HG02852 (cell line): ENCODE data around the gene ALG1.
"Not testable (repeated sequence)": the region's sequence is repeated elsewhere in the genome, so short reads cannot be mapped to it uniquely, and the experiment has no call there.

Experiments
- ATAC-seq: cut with Tn5 transposase; IDR thresholded peaks from one replicate; pipeline ENCODE4 v1.9.1; 2021; ENCODE audit warnings: mild to moderate bottlenecking, moderate library complexity; ENCODE audit not compliant: unreplicated experiment

The ALG1 gene

DNA sequence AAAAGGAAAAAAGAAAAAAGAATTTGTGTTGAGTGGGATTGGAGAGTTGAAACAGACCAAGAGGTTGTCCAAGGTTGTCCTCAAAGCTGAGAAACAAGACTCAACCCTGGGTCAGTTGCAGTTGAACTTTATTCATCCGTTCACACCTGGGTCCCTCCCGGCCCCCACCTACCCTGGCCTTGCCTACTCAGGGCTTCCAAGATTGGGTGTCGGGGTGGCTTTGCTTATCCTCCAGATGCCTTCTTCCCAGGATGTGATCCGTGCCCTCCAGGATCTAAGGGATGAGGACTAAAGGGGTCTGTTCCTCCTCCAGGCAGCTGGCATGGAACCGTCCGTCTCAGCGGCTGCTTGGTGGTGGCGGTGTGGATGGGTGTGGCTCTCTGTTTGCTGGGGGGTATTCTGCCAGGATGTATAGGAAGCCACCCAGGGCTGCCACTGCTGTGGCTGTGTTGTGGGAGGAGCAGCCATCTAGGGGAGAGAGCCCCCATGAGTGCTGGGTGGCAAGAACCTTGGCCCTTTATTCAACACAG lies 27.6 kb upstream of the ALG1 start:
- ATAC-seq, result no peak

DNA sequence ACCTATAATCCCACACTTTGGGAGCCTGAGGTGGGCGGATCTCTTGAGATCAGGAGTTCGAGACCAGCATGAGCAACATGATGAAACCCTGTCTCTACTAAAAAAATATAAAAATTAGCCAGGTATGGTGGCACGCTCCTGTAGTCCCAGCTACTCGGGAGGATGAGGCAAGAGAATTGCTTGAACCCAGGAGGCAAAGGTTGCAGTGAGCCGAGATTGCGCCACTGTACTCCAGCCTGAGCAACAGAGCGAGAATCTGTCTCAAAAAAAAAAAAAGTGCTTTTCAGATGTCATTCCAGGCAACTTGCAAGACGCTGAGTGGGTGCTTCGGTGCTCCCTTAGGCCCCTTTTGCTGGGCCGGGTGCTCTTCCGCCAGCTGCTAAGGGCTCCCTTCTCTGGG lies 27.1 kb upstream of the ALG1 start:
- not testable (repeated sequence) for ATAC-seq

DNA sequence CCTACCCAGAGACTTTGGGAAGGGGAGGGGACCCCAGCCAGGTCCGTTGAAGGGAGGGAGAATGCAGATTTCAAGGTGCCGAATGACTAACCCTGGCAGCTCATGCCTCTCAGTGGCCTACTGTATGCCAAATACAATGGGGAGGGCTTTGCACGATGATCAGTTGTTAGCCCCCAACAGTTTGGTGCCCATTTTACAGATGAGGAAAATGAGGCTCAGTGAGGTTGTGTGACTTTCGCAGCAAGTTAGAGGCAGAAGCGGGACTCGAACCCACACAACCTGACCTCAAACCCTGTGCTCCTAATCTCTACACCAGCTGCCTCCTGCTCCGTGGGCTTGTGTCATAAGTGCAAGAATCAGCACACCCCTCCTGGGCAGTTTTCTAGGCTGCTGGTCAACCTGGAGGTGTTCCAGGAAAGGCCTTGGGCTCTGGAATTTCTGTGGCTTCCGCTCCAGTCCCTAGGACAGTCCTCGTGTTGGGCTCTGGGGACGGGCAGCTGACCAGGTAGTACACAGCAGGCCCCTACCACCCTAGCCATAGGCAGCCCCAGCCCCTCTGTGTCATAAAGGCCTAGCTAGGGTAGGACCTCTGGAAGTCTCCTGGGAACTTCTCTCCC lies 26.0 kb upstream of the ALG1 start:
- no peak for ATAC-seq

DNA sequence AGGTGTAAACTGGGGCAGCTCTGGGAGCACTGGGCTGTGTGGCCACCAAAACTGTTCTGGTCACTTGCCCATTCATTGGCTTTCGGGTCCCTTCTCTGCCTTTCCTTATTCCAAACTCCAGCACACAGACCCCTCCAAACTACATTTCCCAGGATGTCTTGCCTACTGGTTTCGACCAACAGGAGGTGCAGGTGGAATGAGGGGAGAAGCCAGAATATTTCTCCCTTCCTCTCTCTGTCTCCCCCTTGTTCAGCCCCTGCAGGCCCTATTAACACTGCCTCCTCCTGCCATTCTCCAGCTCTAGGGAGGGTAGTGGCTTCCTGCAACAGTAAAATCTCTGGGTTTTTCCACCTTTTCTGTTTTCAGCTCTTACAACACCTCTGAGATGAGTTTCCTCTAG lies 24.7 kb upstream of the ALG1 start:
- ATAC-seq, result no peak

DNA sequence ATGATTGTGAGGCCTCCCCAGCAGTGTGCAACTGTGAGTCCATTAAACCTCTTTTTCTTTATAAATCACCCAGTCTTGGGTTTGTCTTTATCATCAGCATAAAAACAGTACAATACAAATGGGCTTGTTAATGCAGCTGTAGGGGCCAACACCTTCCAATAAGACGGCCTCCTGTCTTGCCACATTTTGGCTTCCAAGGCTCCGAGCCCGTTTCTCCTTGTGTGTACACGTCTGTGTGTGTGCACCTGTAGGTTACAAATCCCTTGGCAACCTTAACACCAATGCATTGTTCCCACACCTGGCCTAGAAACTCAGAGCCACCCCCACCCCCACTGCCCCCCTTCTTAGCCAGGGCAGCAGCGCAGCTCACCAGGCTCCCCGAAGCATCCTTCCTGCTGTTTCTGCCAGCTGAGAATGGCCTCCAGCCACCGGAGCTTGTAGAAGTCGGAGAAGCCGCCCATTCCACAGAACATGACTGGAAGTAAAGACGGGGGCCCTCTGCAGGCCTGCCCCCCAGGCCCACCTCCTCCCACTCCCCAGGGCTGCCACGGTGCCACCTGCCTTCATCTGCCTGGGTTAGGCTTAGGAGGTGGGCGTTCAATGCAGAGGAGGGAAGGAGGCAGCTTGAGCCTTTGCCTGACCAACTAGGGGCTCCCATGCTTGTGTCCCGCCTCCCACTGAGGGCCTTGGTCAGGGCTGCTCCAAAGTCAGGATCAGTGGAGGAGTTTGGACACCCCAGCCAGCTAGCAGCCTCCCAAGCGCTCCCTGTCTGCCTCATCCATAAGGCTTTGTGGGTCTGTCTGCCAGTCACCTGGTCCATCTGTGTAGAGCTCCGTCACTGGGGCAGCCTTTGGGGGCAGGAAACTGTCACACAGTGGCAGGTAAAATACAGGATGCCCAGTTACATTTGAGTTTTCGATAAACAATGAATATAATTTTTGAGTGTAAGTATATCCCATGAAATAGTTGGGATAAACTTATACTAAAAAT lies 16.5 kb upstream of the ALG1 start:
- ATAC-seq, result no peak

DNA sequence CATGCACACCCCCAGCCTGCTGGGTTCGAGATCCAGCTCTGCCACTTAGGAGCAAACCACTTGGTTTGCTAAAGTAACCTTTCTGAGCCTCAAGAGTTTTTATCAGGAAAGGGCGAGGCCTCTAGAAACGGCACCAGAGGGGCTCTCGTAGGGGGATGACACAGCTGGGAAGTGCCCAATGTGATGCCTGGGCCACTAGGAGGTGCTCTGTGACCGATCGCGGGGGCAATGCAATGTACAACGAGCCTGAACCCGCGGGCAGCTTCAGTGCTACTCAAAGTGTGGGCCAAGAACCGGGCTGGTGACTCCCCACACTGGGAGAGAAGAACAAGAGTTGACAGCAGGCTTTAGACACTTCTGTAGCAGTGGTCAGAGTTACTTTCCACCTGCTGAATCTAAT lies 15.3 kb upstream of the ALG1 start:
- peak; percentile 65 for ATAC-seq

DNA sequence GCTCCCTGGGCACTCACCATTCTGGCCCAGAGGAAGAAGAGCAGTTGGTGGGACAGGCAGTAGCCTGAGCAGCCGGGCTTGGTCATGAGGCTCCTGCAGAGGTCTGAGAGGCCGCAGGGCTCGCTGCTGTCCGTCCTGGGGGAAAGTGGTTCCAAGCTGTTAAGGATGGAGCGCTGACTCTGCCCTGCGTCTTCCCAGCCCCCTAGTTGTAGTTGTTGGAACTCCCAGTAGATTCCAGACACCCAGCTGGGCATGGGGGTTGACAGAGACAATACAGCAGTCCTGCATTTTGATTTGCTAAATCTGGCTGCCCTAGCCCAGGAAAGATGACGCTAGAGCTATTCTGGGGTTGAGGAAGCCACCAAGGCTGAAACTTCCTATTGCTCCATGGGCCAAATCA lies 13.2 kb upstream of the ALG1 start:
- no peak for ATAC-seq

DNA sequence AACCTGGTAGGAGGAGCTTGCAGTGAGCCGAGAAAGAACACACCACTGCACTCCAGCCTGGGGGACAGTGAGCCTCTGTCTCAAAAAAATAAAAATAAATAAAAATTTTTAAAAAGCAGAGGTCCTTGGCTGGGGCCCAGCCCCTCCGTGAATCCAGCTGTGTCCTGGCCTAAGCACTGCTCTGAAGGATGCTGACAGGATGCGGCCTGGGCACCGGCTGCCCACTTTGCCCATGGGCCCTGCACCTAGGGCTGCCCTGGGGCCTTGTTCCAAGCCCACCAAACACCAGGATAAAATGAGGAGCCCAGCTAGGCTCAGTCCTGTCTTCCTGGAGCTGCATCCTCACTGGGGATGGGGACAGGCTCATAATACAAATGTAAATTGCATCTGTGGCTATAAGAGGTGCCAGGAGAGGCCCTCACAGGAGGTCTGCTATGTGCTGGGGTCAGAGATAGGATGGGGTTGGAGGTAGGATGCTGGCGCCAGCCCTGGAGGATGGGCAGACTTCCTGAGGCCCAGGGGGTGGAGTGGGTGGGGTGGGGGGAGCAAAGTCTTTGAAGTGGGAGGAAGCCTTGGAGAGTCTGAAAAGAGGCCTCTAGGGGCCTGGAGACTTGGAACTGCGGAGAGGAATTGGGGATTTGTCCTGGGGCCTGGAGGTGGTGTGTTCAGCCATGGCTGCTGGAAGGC lies 12.1 kb upstream of the ALG1 start:
- ATAC-seq, result no peak

DNA sequence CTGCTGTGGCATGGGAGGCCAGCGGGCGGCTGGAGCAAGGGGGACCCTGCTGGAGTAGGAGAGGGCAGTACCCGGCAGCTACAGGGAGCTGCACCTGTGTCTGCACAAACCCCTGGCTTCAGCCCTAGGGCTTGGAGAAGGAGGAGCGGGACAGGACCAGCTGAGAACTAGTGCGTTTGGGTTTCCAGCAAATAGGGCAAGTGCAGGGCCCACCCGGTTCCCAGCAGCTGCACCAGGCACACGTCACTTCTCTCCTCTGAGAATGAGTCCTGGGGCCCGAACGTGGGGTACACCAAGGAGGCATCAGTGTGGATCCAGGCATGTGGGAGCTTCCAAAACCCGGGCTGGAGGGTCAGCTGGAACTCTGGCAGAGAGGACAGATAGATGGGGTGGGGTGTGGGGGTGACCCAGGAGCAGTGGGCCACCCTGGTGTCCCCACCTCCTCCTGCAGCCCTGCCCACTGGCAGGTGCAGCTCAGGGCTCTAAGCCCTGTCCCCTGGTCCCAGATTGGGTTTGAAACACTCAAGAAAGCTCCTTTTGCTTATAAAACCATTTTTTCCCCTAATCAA lies 11.5 kb upstream of the ALG1 start:
- no peak for ATAC-seq

DNA sequence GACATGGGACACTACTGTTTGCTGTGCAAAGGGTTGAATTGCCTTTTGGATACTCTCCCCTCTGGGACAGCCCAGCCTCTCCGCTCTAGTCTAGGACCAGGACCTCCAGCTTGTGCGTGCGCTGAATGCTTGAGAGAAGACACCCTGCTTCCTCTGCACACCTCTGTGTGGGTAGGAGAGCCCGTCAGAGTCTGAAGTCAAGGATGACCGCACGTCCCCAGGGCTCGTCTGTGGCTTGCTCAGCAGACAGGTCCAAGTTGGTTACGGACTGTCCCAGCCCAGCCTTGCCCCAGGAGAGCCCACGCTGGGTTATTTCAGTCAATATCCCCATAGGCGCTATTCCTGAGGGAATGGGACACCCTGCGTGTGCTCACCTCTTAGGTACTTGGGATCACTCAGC lies 9.6 kb upstream of the ALG1 start:
- ATAC-seq, result peak; percentile 83

DNA sequence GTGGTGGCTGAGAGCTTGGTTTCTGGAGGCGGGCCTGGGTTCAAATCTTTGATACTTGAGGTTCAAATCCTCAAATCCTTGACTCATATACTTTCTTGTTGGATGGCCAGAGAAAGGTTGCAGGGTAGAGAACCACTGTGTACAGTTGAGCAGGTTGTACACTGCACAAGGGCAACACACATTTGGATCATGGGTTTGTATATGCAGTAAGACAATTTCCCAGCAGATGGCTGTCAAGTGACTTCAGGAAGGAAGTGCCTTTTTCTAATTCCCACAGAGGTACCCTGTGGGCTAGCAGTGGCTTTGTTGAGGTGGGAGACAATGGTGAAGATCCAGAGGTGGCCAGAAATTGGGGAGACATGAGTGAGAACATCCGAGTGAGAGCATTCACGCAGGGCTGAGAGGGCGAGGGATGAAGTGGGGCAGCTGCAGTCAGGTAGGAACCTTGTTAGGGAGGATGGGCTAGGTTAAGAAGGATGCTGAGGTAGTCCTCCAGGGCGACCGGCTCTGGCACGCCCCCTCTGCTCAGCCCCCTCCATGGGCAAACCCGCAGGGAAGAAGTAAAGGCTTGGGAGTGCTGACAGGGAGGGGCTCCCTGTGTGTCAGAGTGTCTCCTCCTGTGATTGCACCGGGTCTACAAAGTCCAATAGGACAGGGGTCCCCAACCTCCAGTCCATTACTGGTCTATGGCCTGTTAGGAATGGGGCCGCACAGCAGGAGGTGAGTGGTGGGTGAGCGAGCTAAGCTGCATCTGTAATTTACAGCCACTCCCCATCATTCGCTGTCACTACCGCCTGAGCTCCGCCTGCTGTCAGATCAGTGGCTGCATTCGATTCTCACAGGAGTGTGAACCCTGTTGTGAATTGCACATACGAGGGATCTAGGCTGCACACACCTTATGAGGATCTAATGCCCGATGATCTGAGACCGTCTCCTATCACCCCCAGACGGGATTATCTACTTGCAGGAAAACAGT lies 8.6 kb upstream of the ALG1 start:
- no peak for ATAC-seq

DNA sequence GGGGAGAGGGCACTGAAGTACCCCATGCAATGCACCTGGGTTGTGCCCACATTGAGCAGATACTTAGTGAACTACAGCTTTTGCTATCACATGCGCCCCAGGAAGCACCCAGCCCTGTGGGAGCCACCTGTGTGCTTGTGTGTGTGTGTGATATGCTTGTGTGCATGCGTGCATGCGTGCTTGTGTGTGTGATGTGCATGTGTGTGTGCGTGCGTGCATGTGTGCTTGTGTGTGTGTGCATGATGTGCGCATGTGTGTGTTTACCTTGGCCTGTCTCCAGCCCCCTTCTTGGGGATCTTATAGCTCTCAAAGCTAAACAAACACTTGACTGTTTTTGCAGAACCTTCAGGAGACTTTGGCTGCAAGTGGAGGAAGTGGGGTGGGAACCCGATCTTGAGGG lies 6.7 kb upstream of the ALG1 start:
- ATAC-seq, result no peak

DNA sequence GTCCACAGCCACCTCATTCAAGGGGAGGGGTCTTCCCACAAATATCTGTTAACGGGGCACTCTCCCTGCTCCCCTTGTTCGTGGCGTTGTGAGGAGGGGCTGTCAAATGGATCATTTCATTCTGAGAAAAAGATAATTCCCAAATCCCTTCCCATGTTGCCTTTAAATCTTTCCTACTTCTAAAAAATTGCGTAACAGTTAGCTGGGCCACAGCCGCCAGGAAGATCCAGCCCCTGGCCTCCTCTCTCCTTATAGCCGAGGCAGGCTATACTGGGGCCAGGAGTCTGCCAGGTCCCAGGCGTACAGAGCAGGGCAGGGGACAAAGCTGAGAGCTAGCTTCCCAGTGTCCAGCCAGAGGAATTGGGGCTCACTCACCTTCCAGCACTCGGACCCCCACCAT lies 6.3 kb upstream of the ALG1 start:
- no peak for ATAC-seq

DNA sequence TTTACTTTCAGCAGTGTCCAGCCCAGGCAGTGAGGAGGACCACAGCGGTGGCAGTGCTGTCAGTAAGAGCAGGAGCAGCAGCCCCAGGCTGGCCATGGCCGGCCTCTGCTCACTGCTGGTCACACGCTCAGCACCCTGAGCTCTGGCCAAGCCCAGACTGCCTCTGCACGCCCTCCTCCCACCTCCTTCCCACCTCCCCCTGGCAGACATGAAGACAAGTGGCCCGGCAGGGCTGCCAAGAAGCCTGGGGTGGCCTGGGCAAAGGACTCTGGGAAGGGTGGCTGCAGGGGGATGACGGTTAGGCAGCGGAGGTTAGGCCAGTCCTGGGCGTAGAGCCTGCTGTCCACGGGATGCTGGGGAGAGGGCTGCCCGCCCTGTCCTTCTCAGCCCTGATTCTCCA lies 5.8 kb upstream of the ALG1 start, which contains the start of gene C16orf89:
Gene C16orf89, minus strand, starts transcription at position 144 of the 400 bp plus-strand sequence. Its CDS starts 48 bp downstream, at position 96.
- no peak for ATAC-seq

DNA sequence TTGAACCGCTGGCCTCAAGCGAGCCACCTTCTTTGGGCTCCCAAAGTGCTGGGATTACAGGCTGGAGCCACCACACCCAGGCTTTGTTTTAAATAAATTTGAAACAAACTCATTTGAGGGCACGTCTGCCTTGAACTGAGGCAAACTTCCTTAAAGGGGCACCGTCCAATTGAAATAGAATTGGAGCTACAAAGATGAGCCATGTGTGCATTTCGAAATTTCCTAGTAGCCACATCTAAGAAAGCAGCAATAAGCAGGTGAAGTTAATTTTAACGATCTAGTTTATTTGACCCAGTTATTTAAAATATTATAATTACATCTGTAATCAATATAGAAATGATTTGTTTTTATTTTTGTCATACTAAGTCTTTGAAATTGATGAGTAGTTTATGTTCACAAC lies 5.1 kb upstream of the ALG1 start:
- no peak for ATAC-seq

DNA sequence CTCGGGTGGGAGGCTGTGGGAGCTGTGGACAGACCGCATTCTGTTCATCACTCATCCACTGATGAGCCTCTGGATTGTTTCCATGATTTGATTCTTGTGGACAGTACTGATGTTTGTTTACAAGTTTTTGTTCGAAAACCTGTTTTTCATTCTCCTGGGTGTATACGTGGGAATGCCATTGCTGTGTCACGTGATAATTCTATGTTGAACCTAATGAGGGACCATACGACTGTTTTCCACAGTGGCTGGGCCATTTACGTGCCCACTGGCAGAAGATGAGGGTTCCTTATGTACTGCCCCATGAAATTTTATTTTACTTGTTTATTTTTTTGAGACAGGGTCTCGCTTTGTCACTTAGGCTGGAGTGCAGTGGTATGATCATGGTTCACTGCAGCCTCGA lies 2.6 kb upstream of the ALG1 start:
- ATAC-seq, result no peak

DNA sequence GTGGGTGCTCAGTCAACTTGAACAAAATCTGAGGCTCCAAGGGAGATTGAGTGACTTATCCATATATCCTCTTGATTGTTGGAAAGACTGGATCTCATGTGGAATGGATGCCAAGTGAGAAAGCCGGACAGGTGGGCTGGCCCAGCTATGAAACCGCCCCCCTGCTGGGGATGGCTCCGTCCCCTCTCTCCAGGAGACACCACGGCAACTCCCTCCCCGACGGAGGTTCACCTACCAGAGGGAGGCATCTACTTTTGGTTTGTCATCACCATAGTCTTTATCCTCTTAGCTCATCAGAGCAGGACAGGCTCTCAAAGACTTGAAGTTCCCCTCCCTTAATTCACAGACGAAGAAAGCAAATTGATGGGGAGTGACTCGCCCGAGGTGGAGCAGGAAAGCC lies 1.8 kb upstream of the ALG1 start:
- ATAC-seq, result no peak

DNA sequence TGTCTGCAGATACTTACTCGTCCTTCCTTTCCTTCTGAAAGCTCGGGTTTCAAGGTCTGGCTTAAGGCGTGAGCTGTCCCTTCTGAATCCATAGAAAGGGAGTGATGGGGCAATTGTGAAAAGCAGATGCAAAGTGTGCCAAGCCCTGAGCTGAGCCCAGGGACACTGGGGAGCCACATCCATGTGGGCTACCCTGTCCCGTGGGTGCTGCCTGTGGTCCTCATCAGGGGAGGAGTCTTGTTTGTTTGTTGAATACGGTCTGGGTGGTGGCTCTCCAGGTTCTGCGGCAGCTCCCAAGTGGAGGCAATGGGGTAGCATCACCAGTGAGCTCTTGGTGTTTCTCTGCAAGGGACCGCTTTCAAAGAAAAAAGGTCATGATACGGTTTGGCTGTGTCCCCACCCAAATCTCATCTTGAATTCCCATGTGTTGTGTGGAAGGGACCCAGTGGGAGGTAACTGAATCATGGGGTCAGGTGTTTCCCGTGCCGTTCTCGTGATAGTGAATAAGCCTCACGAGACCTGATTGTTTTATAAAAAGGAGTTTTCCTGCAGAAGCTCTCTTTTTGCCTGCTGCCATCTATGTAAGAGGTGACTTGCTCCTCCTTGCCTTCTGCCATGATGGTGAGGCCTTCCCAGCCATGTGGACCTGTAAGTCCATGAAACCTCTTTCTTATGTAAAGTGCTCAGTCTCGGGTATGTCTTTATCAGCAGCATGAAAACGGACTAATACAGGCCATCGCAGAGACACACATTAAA lies 1.0 kb upstream of the ALG1 start:
- ATAC-seq, result no peak

DNA sequence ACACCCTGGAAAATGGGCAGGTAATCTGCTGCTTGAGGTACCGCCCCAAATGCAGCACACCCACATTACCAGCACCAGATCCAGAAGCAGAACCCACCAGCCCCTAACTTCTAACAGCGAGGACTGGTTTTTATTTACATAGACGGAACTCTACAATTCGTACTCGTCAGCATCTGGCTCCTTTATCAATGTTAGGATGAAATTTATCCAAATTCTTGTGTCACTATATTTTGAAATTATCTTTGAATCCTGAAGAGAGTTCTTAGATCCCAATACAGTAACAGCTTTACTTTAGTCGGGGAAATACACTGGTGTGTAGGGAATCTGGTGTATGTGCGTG lies 332 bp upstream of the ALG1 start:
- no peak for ATAC-seq
